Lower lobe of right lung (tissue), 2 donors: ENCODE results near the gene PLEKHN1. TPM values are rescaled to one million over a fixed set of nuclear protein-coding genes. Genes with fewer than 3 reads are reported as not detected.

Experiments
- ATAC-seq, 2 donors: fragments of 200-7000 bp; cut with Tn5 transposase; one replicate each; pipeline ENCODE4 v1.9.1; 2020 to 2022; ENCODE audit warnings: mild to moderate bottlenecking in 2 of 2, moderate library complexity in 2 of 2
- DNase-seq: peaks from one replicate; pipeline ENCODE4 v3.0.0-alpha.2; 2020
- H3K27ac ChIP-seq: fragments of 200-600 bp; one replicate; pipeline ENCODE4 v1.8.0; 2022
- H3K27me3 ChIP-seq: fragments of 200-600 bp; one replicate; pipeline ENCODE4 v1.8.0; 2022; ENCODE audit warnings: low read depth
- H3K36me3 ChIP-seq: fragments of 200-600 bp; one replicate; pipeline ENCODE4 v1.8.0; 2022; ENCODE audit warnings: mild to moderate bottlenecking
- H3K4me1 ChIP-seq: fragments of 200-600 bp; one replicate; pipeline ENCODE4 v1.8.0; 2022
- H3K4me3 ChIP-seq: fragments of 200-600 bp; one replicate; pipeline ENCODE4 v1.8.0; 2022; ENCODE audit warnings: mild to moderate bottlenecking
- H3K9me3 ChIP-seq: fragments of 200-600 bp; one replicate; pipeline ENCODE4 v1.8.0; 2022
- intact Hi-C: fragments of 100-400 bp; cut with DNase I; formaldehyde crosslinking; loops from one replicate; pipeline ENCODE4 v1.11.0; 2022
- total RNA-seq: library from RNA; stranded (reverse); fragmentation: NEBNext Ultra II Directional; extraction: Animal tissue kit (Norgen Biotek cat#: 25700); gene quantifications from one replicate; pipeline ENCODE4 v1.2.1, GENCODE V29; 2021
- TF ChIP-seq, protein P1 (sequence below): fragments of 200-600 bp; IDR thresholded peaks from one replicate; pipeline ENCODE4 v1.8.0; 2022; ENCODE audit warnings: antibody characterized with exemption, mild to moderate bottlenecking
- donor health status: DM: no; HTN: yes; CAD: no; lungs with severe emphysema.

Gene PLEKHN1
- total RNA-seq, 1 donor from 2014 or later, result 1.2 TPM

DNA sequence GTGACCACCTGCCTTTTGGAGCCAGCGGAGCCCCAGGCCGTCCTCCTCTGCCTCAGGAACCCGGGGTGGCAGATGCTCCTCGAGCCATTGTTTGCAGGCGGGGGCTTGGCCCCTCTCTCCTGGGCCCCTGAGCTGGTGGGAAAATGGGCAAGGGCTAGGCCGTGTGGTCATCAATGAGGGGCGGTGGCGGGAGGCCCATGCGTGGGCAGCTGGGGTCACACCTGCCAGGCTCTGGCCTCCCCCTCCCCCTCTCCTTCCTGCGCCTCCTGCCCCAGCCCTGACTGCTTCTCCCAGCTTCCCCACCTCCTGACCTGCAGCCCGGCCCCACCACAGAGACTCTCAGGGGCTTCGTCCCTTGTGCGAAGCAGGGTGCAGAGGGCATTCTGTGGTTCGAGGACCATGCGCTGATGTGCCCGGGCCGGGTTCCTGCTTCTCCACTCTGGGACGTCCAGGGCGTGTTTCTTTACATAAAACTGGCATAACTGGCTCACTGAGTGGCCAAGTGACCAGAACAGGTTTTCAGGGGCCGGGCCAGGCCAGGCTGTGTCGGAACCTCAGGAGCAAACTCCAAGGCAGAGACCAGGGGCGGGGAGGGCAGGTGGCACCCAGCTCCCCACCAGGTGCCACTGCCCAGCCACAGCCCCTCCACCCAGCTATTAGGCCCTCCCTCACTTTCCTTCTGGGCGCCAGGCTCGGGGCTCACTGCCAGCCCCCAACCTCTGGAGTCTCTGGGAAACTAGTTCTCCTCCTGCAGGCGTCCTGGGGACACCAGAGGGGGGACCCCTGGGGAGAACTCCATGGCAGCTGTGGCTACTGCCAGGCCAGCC, 33.3 kb upstream of the PLEKHN1 start:
- Histone ChIP-seq H3K4me1 (peaks cover 5% of the 10 kb centered on the region), H3K36me3 (no peaks in the 10 kb centered on the region), H3K9me3 (no peaks in the 10 kb centered on the region), H3K4me3 (no peak overlapping the region), H3K27me3 (peaks cover 58% of the 10 kb centered on the region), H3K27ac (no peak overlapping the region)
- intact Hi-C loops, result no loop called here
- ATAC-seq (peak; percentile 84 to 85), DNase-seq (peak; percentile 86)
- TF ChIP-seq, protein P1, sequence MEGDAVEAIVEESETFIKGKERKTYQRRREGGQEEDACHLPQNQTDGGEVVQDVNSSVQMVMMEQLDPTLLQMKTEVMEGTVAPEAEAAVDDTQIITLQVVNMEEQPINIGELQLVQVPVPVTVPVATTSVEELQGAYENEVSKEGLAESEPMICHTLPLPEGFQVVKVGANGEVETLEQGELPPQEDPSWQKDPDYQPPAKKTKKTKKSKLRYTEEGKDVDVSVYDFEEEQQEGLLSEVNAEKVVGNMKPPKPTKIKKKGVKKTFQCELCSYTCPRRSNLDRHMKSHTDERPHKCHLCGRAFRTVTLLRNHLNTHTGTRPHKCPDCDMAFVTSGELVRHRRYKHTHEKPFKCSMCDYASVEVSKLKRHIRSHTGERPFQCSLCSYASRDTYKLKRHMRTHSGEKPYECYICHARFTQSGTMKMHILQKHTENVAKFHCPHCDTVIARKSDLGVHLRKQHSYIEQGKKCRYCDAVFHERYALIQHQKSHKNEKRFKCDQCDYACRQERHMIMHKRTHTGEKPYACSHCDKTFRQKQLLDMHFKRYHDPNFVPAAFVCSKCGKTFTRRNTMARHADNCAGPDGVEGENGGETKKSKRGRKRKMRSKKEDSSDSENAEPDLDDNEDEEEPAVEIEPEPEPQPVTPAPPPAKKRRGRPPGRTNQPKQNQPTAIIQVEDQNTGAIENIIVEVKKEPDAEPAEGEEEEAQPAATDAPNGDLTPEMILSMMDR, result no peak

DNA sequence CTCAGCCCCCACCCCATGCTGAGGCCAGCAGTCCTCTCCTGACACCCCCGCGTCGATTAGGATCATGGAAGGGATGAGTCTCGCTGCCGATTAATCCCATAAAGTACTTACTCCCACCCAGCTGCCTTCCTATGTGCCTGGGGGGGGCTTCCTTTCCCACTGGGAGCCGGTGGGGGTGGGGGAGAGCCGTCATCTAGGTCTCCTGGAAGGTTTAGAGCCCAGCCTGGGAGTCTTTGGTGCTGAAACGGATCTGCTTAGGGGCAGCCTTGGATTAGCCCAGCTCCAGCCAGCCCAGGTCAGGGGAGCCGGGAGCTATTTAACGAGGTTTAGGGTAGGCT, 32.7 kb upstream of the PLEKHN1 start:
- DNase-seq (no peak), ATAC-seq (no peak)
- intact Hi-C loops, result no loop called here
- TF ChIP-seq, protein P1, result no peak
- Histone ChIP-seq H3K27me3 (peaks cover 64% of the 10 kb centered on the region), H3K9me3 (no peaks in the 10 kb centered on the region), H3K4me3 (no peak overlapping the region), H3K27ac (no peak overlapping the region), H3K36me3 (no peaks in the 10 kb centered on the region), H3K4me1 (peaks cover 5% of the 10 kb centered on the region)

DNA sequence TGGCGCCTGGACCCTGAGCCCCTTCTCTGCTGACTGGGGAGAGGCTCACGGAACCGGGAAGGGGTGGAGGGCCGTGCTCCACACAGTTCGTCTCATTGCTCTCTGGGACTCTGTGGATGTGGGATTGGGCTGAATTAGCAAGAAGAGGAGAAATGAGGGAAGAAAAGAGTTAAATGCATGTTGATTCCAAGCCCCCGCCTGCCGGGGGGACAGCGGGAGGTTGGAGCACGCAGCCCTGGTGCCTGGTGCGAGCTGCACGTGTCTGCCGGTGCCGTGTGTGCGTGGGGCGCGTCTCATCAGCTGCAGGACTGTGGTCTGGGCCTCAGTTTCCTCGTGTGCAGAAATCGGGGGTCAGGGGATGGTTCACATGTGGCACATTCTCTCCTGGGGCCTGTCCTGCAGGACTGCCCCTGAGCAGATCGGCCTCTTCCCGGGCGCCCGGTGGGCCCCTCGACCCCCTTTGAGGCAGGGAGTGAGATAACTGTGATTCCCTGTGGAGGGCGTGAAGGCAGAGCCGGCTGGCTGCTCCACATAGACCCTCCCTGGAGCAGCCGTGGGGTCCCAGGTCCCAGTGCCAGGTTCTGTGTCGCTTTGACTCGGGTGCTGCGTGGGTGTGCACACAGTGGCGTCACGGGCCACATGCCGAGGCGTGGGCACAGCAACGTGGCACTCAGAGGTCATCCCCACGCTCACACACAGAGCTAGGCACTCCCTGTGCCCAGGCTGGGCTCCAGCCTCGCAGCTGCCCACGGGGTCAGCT, 31.1 kb upstream of the PLEKHN1 start:
- intact Hi-C loops, result no loop called here
- H3K36me3 ChIP-seq, result no peaks in the 10 kb centered on the region
- H3K9me3 ChIP-seq, result no peaks in the 10 kb centered on the region
- TF ChIP-seq, protein P1, result no peak
- H3K27ac ChIP-seq, result no peak overlapping the region
- H3K4me1 ChIP-seq, result peaks cover 12% of the 10 kb centered on the region
- DNase-seq, result no peak
- peaks cover 77% of the 10 kb centered on the region for H3K27me3 ChIP-seq
- no peak overlapping the region for H3K4me3 ChIP-seq
- ATAC-seq, result no peak

DNA sequence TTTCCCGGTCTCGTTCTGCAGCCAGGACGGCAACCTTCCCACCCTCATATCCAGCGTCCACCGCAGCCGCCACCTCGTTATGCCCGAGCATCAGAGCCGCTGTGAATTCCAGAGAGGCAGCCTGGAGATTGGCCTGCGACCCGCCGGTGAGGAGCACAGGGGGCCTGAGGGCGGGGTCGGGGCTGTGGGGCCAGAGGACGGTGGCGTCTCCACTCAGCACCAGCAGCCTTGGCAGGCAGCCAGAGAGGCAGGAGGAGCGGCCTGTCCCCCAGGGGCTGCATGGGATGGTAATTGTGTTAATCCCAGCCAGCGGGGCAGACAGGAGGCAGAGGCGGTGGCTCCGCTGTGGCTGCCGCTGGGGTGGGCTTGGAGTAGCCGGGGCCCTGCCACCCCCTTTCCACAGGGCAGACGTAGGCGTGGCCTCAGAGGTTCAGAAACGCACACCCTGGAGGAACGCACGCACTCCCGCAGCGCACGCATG, 30.5 kb upstream of the PLEKHN1 start:
- peaks cover 77% of the 10 kb centered on the region for H3K27me3 ChIP-seq
- intact Hi-C loops, result no loop called here
- no peak overlapping the region for H3K4me3 ChIP-seq
- DNase-seq (no peak), ATAC-seq (no peak)
- peaks cover 17% of the 10 kb centered on the region for H3K4me1 ChIP-seq
- no peak overlapping the region for H3K27ac ChIP-seq
- H3K36me3 ChIP-seq, result no peaks in the 10 kb centered on the region
- no peaks in the 10 kb centered on the region for H3K9me3 ChIP-seq
- TF ChIP-seq, protein P1, result no peak

DNA sequence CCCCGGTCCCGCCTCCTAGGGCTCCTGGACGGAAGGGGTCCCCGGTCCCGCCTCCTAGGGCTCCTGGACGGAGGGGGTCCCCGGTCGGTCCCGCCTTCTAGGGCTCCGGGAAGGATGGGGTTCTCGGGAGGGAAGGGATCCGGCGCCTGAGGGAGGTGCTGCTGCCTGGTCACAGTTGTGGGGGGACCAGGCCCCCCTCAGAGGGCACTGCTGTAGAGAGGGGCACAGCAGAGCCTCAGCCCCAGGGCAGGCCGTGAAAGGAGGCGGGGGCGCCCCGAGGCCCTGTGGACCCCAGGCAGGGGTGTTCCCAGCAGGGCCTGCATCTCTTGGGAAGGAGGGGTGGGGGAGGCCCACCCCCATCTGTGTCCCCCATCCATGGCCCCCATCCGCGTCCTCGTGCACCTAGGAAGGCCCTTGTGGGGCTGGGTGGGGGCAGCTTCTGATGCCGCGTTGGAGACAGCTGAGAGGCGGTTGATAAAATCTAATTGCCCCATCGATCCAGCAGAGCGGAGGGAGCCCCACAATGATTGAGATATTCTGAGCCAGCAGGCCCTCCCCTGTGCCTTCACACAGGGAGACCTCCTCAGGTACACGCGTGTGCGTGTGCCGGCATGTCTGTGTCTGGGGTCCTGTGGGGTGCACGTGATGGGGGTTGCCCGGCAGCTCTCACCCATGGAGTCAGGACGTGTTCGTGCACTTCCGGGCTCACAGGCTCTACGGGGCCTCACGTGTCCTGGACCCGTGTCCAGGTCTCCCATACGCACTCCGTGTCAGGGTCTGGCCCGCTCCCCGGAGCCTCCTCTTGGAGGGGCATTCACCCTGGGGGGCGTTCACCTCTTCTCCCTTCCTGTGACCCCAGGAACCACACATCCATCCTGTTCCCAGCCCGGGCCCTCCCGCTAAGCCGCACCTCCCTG, 29.7 kb upstream of the PLEKHN1 start:
- H3K4me3 ChIP-seq, result no peak overlapping the region
- H3K27me3 ChIP-seq, result peaks cover 84% of the 10 kb centered on the region
- H3K36me3 ChIP-seq, result no peaks in the 10 kb centered on the region
- TF ChIP-seq, protein P1, result no peak
- peaks cover 25% of the 10 kb centered on the region for H3K4me1 ChIP-seq
- H3K27ac ChIP-seq, result no peak overlapping the region
- DNase-seq (no peak), ATAC-seq (no peak)
- H3K9me3 ChIP-seq, result no peaks in the 10 kb centered on the region
- intact Hi-C loops, result no loop called here
